PC-9 (cell line): ENCODE results near the gene RALGAPB. TPM values are rescaled to one million over a fixed set of nuclear protein-coding genes. Genes with fewer than 3 reads are reported as not detected.
A peak's percentile ranks its signal among the peaks of the same experiment; 100 is the strongest.

ENCODE experiments used
- BruUV-seq: library from RNA; stranded (reverse); fragments of 400-500 nt; replicated peaks from 2 replicates; lab custom pipeline; 2021; lab: Mats Ljungman, UMichigan
- CTCF ChIA-PET: fragments of 300-600 bp; sonication (Branson Sonifier 250); formaldehyde crosslinking; loops from one replicate; lab custom pipeline; 2022; ENCODE audit warnings: antibody characterized with exemption; lab: Charles Lee
- POLR2A ChIA-PET: fragments of 300-600 bp; sonication (Branson Sonifier 250); formaldehyde crosslinking; loops from one replicate; lab custom pipeline; 2022; ENCODE audit warnings: antibody characterized with exemption; ENCODE audit not compliant: unreplicated experiment; lab: Charles Lee
- DNase-seq, 2 experiments: peaks; one replicate each; pipeline versions ENCODE4 v3.0.0 to v3.0.0-alpha.2; 2015 to 2022; ENCODE audit warnings: mixed read lengths in 1 of 2
- H2AFZ ChIP-seq: fragments of 200-600 bp; sonication (generic); 2 replicates; pipeline ENCODE4 v1.8.1; 2017; ENCODE audit warnings: antibody characterized with exemption
- H3F3A ChIP-seq: fragments of 200-600 bp; sonication (generic); 2 replicates; pipeline ENCODE4 v1.8.1; 2017; ENCODE audit warnings: antibody characterized with exemption, mild to moderate bottlenecking, low read depth; ENCODE audit not compliant: insufficient read depth
- H3K27ac ChIP-seq: fragments of 200-600 bp; sonication (generic); 2 replicates; pipeline ENCODE4 v1.6.1; 2016; ENCODE audit warnings: mixed run types
- H3K27me3 ChIP-seq: fragments of 200-600 bp; sonication (generic); 2 replicates; pipeline ENCODE4 v1.6.1; 2016; ENCODE audit warnings: low read depth, mixed run types; ENCODE audit not compliant: insufficient read depth
- H3K36me3 ChIP-seq: fragments of 200-600 bp; sonication (generic); 2 replicates; pipeline ENCODE4 v1.6.1; 2016; ENCODE audit warnings: low read depth, mixed run types
- H3K4me1 ChIP-seq: fragments of 200-600 bp; sonication (generic); replicated peaks from 2 replicates; pipeline ENCODE4 v1.6.1; 2016; ENCODE audit warnings: mixed run types; ENCODE audit not compliant: insufficient read depth
- H3K4me2 ChIP-seq: fragments of 200-600 bp; sonication (generic); 2 replicates; pipeline ENCODE4 v1.6.1; 2017; ENCODE audit warnings: mixed run types
- H3K4me3 ChIP-seq: fragments of 200-600 bp; sonication (generic); 2 replicates; pipeline ENCODE4 v1.6.1; 2016; ENCODE audit warnings: mixed run types
- H3K79me2 ChIP-seq: fragments of 200-600 bp; sonication (generic); 2 replicates; pipeline ENCODE4 v1.6.1; 2017; ENCODE audit warnings: low read depth, mixed run types
- H3K9me2 ChIP-seq: fragments of 200-600 bp; sonication (generic); 2 replicates; pipeline ENCODE4 v1.8.1; 2017; ENCODE audit warnings: mild to moderate bottlenecking; ENCODE audit not compliant: insufficient read depth
- H3K9me3 ChIP-seq: fragments of 200-600 bp; sonication (generic); 2 replicates; pipeline ENCODE4 v1.8.1; 2016; ENCODE audit warnings: low read depth; ENCODE audit not compliant: insufficient read depth
- H4K20me1 ChIP-seq: fragments of 200-600 bp; sonication (generic); 2 replicates; pipeline ENCODE4 v1.8.1; 2017; ENCODE audit not compliant: insufficient read depth
- EZH2 ChIP-seq: fragments of 200-600 bp; sonication (generic); IDR thresholded peaks from 2 replicates; pipeline ENCODE4 v1.8.0; 2017; ENCODE audit warnings: antibody characterized with exemption, low read depth
- intact Hi-C: fragments of 100-400 bp; cut with micrococcal nuclease; formaldehyde crosslinking; loops from one replicate; pipeline ENCODE4 v1.10.0; 2022; ENCODE audit not compliant: unreplicated experiment
- total RNA-seq: library from RNA; stranded (reverse); gene quantifications from 2 replicates; pipeline ENCODE4 v1.2.3, GENCODE V29; 2021
- TF ChIP-seq, protein P1 (sequence below): fragments of 200-600 bp; sonication (generic); conservative IDR thresholded peaks from 2 replicates; pipeline ENCODE4 v1.6.1; 2017; ENCODE audit warnings: mixed run types, antibody characterized with exemption, mild to moderate bottlenecking, moderate library complexity

RALGAPB gene
- total RNA-seq, 1 experiment from 2014 or later: 40.2 TPM

DNA sequence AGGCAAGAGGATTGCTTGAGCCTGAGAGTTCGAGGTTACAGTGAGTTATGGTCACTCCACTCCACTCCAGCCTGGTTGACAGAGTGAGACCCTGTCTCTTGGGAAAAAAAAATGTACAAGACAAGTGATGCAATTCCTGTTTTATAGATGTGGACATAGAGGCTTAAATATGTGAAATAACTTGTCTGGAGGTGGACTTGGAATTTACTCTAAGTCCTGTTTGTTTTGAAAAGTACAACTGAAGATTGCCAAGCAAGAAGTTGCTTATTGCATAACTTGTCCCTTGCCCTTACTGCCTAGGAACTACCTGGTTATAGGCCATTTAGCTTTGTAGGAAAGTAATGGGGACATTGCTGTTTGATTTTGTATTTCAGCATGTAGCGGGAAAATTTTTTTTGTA lies 82.3 kb downstream of the RALGAPB start:
- H3K4me1 ChIP-seq: no peaks in the 10 kb centered on the region
- H3K27me3 ChIP-seq: no peaks in the 10 kb centered on the region
- no peaks in the 10 kb centered on the region for H4K20me1 ChIP-seq
- no peaks in the 10 kb centered on the region for H3K79me2 ChIP-seq
- H3K9me2 ChIP-seq: no peaks in the 10 kb centered on the region
- H3K27ac ChIP-seq: no peak overlapping the region
- no peaks in the 10 kb centered on the region for H3K9me3 ChIP-seq
- BruUV-seq: no TSS peak
- H3F3A ChIP-seq: peaks cover 4% of the 10 kb centered on the region
- no peak overlapping the region for H3K4me3 ChIP-seq
- intact Hi-C loops: no loop called here
- H3K4me2 ChIP-seq: no peak overlapping the region
- ChIA-PET CTCF (no interaction called here), POLR2A (no interaction called here)
- no peak for TF ChIP-seq EZH2
- TF ChIP-seq, protein P1, sequence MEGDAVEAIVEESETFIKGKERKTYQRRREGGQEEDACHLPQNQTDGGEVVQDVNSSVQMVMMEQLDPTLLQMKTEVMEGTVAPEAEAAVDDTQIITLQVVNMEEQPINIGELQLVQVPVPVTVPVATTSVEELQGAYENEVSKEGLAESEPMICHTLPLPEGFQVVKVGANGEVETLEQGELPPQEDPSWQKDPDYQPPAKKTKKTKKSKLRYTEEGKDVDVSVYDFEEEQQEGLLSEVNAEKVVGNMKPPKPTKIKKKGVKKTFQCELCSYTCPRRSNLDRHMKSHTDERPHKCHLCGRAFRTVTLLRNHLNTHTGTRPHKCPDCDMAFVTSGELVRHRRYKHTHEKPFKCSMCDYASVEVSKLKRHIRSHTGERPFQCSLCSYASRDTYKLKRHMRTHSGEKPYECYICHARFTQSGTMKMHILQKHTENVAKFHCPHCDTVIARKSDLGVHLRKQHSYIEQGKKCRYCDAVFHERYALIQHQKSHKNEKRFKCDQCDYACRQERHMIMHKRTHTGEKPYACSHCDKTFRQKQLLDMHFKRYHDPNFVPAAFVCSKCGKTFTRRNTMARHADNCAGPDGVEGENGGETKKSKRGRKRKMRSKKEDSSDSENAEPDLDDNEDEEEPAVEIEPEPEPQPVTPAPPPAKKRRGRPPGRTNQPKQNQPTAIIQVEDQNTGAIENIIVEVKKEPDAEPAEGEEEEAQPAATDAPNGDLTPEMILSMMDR: no peak
- DNase-seq: peak in 1 of 2 experiments; percentile 42
- no peak overlapping the region for H2AFZ ChIP-seq
- H3K36me3 ChIP-seq: peaks cover 52% of the 10 kb centered on the region

DNA sequence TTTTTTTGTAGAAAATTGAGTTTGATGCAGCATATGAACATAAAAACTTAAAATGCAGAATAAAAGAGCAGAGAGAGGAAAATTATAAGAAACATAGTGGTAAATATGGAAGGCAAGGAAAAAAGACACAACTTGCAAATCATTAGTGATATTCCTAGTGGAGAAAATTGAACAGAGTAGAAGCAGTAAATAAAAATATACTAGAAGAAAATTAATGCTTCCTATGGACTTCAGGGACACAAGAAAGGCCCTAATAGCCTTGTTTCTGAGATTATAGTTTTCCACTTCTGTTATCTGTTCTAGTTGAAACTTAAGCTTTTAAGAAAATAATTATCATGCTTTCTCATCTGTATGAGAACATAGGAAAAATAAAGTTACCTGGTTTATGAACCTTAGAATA lies 82.8 kb downstream of the RALGAPB start:
- no peaks in the 10 kb centered on the region for H4K20me1 ChIP-seq
- no peaks in the 10 kb centered on the region for H3K4me1 ChIP-seq
- peaks cover 49% of the 10 kb centered on the region for H3K36me3 ChIP-seq
- no peaks in the 10 kb centered on the region for H3K79me2 ChIP-seq
- no peak overlapping the region for H3K4me2 ChIP-seq
- peaks cover 4% of the 10 kb centered on the region for H3F3A ChIP-seq
- DNase-seq: no peak
- H3K4me3 ChIP-seq: no peak overlapping the region
- no peak overlapping the region for H3K27ac ChIP-seq
- intact Hi-C loops: no loop called here
- ChIA-PET CTCF (no interaction called here), POLR2A (no interaction called here)
- no peaks in the 10 kb centered on the region for H3K27me3 ChIP-seq
- H3K9me3 ChIP-seq: no peaks in the 10 kb centered on the region
- no peaks in the 10 kb centered on the region for H3K9me2 ChIP-seq
- BruUV-seq: no TSS peak
- TF ChIP-seq, protein P1: no peak
- TF ChIP-seq EZH2: no peak
- no peak overlapping the region for H2AFZ ChIP-seq

DNA sequence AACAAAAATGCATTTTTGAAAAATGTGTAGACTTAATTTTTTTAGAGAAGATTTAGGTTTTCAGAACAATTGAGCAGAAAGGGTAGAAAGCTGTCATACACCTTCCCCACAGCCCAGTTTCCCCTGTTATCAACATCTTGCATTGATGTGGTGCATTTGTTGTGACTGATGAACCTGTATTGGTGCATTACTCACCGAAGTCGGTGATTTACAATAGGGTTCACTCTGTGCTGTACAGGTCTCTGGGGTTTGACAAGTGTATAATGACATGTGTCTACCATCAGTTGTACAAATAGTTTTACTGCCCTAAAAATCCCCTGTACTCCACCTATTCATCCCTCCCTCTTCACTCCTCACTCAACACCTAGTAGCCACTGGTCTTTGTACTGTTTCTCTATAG lies 84.5 kb downstream of the RALGAPB start:
- no peak overlapping the region for H3K27ac ChIP-seq
- DNase-seq: no peak
- intact Hi-C loops: no loop called here
- CTCF ChIA-PET: no interaction called here
- TF ChIP-seq, protein P1: no peak
- TF ChIP-seq EZH2: no peak
- POLR2A ChIA-PET: interaction anchor here (0.7 kb wide), 1 partner anchor 400 kb away, joined by 3 read pairs; no protein-coding TSS in a partner anchor
- H3F3A ChIP-seq: peaks cover 4% of the 10 kb centered on the region
- no peak overlapping the region for H3K4me3 ChIP-seq
- no peaks in the 10 kb centered on the region; the same call in 1 of the 2 replicates for H4K20me1 ChIP-seq
- no peaks in the 10 kb centered on the region for H3K27me3 ChIP-seq
- no peak overlapping the region for H2AFZ ChIP-seq
- no peaks in the 10 kb centered on the region for H3K9me2 ChIP-seq
- peaks cover 42% of the 10 kb centered on the region for H3K36me3 ChIP-seq
- no peaks in the 10 kb centered on the region for H3K79me2 ChIP-seq
- H3K4me1 ChIP-seq: no peaks in the 10 kb centered on the region
- H3K4me2 ChIP-seq: no peak overlapping the region
- no peaks in the 10 kb centered on the region for H3K9me3 ChIP-seq
- BruUV-seq: no TSS peak
